Measurements from ENCODE around the gene APOL6.

DNA sequence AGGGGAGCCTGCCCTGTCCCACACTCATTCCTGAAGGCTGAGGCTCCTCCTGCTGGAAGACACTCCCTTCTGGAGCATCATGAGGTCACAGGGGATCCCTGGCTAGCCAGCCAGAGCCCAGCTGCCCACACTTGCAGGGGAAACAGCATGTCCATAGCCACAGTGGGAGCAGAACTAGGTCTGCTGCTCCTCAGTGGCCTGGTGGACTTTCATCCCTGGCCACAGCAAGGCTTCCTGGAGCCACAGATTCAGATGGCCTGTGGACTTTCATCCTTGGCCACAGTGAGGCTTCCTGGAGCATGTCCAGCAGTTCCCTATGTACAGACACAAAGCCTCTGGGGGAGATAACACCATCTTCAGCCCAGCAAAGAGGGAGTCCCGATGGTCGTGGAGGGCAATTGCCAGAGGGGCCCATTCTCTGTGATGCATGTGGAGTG lies 5.9 kb upstream of the APOL6 start:
- TF ChIP-seq, protein P1, sequence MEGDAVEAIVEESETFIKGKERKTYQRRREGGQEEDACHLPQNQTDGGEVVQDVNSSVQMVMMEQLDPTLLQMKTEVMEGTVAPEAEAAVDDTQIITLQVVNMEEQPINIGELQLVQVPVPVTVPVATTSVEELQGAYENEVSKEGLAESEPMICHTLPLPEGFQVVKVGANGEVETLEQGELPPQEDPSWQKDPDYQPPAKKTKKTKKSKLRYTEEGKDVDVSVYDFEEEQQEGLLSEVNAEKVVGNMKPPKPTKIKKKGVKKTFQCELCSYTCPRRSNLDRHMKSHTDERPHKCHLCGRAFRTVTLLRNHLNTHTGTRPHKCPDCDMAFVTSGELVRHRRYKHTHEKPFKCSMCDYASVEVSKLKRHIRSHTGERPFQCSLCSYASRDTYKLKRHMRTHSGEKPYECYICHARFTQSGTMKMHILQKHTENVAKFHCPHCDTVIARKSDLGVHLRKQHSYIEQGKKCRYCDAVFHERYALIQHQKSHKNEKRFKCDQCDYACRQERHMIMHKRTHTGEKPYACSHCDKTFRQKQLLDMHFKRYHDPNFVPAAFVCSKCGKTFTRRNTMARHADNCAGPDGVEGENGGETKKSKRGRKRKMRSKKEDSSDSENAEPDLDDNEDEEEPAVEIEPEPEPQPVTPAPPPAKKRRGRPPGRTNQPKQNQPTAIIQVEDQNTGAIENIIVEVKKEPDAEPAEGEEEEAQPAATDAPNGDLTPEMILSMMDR (IDR thresholded peaks at IDR 0.05), result no peak
- TF ChIP-seq POLR2AphosphoS5 (IDR thresholded peaks at IDR 0.05), result no peak

Measured in suprapubic skin (tissue), 3 donors.